ENCODE results near the gene SRSF11. TPM values are rescaled to one million over a fixed set of nuclear protein-coding genes. Genes with fewer than 3 reads are reported as not detected.

SRSF11 gene
- total RNA-seq, 1 experiment from 2014 or later = 145 TPM

DNA sequence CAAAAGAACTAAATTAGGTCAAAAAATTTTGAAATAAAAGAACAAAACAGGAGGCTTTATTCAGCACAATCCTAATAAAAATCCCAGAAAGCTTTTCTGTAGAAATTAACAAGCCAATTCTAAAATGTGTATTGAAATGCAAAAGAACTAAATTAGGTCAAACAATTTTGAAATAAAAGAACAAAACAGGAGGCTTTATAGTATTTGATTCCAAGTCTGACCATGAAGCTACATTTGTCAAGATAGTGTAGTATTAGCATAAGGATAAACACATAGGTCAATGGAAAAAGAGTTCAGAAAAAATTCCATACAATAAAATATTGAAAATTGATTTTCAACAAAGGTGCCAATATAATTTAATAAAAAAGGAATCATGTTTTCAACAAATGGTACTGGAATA, 26.6 kb upstream of the SRSF11 start:
- CTCF ChIA-PET = no interaction called here
- Histone ChIP-seq H3K9me3 (ENCODE audit: control insufficient read depth, insufficient read depth, low read depth, low read length) (no peaks in the 10 kb centered on the region), H3K4me3 (ENCODE audit: low read depth in 2 of 2, low read length in 2 of 2) (no peak overlapping the region), H3K36me3 (ENCODE audit: control insufficient read depth, insufficient read depth, low read length) (no peaks in the 10 kb centered on the region), H3K27ac (ENCODE audit: low read length) (no peak overlapping the region), H3K4me1 (ENCODE audit: control insufficient read depth, insufficient read depth, low read length) (no peaks in the 10 kb centered on the region), H3K27me3 (ENCODE audit: control insufficient read depth, insufficient read depth, low read length) (no peaks in the 10 kb centered on the region)
- DNase-seq (ENCODE audit: low read depth, low spot score) = no peak
- POLR2A ChIA-PET = no interaction called here
- intact Hi-C loops (cut with micrococcal nuclease; ENCODE audit: unreplicated experiment) = no loop called here
- no TSS peak for BruUV-seq (replicated peaks)
- no peak for ATAC-seq
- in situ Hi-C loops (cut with HindIII; ENCODE audit: low pct_unique_long_range_greater_than_20kb, low sequenced_read_pairs) = no loop called here
- no peak for TF ChIP-seq SIN3A (IDR thresholded peaks at IDR 0.05; ENCODE audit: borderline replicate concordance, insufficient read depth, low read depth, low read length)
- TF ChIP-seq POLR2AphosphoS5 (IDR thresholded peaks at IDR 0.05; ENCODE audit: low read depth, low read length) = no peak
- TF ChIP-seq, protein P1, sequence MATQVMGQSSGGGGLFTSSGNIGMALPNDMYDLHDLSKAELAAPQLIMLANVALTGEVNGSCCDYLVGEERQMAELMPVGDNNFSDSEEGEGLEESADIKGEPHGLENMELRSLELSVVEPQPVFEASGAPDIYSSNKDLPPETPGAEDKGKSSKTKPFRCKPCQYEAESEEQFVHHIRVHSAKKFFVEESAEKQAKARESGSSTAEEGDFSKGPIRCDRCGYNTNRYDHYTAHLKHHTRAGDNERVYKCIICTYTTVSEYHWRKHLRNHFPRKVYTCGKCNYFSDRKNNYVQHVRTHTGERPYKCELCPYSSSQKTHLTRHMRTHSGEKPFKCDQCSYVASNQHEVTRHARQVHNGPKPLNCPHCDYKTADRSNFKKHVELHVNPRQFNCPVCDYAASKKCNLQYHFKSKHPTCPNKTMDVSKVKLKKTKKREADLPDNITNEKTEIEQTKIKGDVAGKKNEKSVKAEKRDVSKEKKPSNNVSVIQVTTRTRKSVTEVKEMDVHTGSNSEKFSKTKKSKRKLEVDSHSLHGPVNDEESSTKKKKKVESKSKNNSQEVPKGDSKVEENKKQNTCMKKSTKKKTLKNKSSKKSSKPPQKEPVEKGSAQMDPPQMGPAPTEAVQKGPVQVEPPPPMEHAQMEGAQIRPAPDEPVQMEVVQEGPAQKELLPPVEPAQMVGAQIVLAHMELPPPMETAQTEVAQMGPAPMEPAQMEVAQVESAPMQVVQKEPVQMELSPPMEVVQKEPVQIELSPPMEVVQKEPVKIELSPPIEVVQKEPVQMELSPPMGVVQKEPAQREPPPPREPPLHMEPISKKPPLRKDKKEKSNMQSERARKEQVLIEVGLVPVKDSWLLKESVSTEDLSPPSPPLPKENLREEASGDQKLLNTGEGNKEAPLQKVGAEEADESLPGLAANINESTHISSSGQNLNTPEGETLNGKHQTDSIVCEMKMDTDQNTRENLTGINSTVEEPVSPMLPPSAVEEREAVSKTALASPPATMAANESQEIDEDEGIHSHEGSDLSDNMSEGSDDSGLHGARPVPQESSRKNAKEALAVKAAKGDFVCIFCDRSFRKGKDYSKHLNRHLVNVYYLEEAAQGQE (IDR thresholded peaks at IDR 0.05; ENCODE audit: insufficient read depth in 1 of 2, low read depth in 2 of 2, low read length in 1 of 2) = no peak
- TF ChIP-seq TCF7L2 (IDR thresholded peaks at IDR 0.05; ENCODE audit: low read depth, low read length) = no peak
- TF ChIP-seq, protein P2, sequence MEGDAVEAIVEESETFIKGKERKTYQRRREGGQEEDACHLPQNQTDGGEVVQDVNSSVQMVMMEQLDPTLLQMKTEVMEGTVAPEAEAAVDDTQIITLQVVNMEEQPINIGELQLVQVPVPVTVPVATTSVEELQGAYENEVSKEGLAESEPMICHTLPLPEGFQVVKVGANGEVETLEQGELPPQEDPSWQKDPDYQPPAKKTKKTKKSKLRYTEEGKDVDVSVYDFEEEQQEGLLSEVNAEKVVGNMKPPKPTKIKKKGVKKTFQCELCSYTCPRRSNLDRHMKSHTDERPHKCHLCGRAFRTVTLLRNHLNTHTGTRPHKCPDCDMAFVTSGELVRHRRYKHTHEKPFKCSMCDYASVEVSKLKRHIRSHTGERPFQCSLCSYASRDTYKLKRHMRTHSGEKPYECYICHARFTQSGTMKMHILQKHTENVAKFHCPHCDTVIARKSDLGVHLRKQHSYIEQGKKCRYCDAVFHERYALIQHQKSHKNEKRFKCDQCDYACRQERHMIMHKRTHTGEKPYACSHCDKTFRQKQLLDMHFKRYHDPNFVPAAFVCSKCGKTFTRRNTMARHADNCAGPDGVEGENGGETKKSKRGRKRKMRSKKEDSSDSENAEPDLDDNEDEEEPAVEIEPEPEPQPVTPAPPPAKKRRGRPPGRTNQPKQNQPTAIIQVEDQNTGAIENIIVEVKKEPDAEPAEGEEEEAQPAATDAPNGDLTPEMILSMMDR (IDR thresholded peaks at IDR 0.05) = no peak

- intact Hi-C loops (cut with micrococcal nuclease; ENCODE audit: unreplicated experiment) = no loop called here
- no peak overlapping the region for H3K27ac ChIP-seq (ENCODE audit: low read length)
- ChIA-PET POLR2A (no interaction called here), CTCF (no interaction called here)
- in situ Hi-C loops (cut with HindIII; ENCODE audit: low pct_unique_long_range_greater_than_20kb, low sequenced_read_pairs) = no loop called here
- H3K36me3 ChIP-seq (ENCODE audit: control insufficient read depth, insufficient read depth, low read length) = no peaks in the 10 kb centered on the region
- no peaks in the 10 kb centered on the region for H3K4me1 ChIP-seq (ENCODE audit: control insufficient read depth, insufficient read depth, low read length)
- no peak for DNase-seq (ENCODE audit: low read depth, low spot score)
- ATAC-seq = no peak
- H3K4me3 ChIP-seq (ENCODE audit: low read depth in 2 of 2, low read length in 2 of 2) = no peak overlapping the region
- no peaks in the 10 kb centered on the region for H3K27me3 ChIP-seq (ENCODE audit: control insufficient read depth, insufficient read depth, low read length)
- H3K9me3 ChIP-seq (ENCODE audit: control insufficient read depth, insufficient read depth, low read depth, low read length) = no peaks in the 10 kb centered on the region
- no peak for TF ChIP-seq SIN3A (IDR thresholded peaks at IDR 0.05; ENCODE audit: borderline replicate concordance, insufficient read depth, low read depth, low read length)
- no peak for TF ChIP-seq POLR2AphosphoS5 (IDR thresholded peaks at IDR 0.05; ENCODE audit: low read depth, low read length)
- TF ChIP-seq, protein P2 (IDR thresholded peaks at IDR 0.05) = no peak
- TF ChIP-seq TCF7L2 (IDR thresholded peaks at IDR 0.05; ENCODE audit: low read depth, low read length) = no peak
- TF ChIP-seq, protein P1 (IDR thresholded peaks at IDR 0.05; ENCODE audit: insufficient read depth in 1 of 2, low read depth in 2 of 2, low read length in 1 of 2) = no peak
- BruUV-seq (replicated peaks) = no TSS peak
Measured at GRCh38 chr1:70195342-70195741, 25.8 kb upstream of the SRSF11 start.
